ENCODE data around the gene KCNE4.

Gene KCNE4

DNA sequence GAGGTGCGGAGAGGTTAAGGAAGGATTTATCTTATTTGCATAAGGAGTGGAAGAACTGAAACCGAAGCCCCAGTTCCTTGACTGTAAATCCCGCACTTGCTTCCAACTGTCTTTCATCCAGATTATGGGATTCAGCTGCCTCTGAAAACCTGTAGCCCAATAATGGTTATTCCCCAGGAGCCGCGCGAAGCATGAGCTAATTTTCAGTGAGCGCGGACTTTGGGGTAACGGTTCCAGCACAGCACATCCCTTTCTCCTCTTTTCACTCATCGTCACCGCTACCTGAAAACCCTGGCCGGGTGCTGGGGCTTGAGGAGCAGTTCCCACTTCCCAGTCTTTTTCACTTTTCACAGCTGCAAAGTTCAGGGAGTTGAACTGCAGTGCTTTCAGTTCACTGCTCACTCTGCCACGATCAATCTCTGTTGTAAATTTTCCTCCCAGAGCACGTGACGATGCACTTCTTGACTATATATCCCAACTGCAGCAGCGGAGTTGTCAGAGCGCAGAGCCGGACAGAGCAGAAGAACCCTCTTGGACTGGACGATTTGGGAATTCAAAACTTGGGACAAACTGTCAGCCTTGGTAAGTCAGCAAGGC is at the start of gene KCNE4:
Gene KCNE4, plus strand, starts transcription at position 498 of the 597 bp plus-strand sequence. CDS start 641 bp downstream, outside the sequence.
- DNase-seq: no peak

DNA sequence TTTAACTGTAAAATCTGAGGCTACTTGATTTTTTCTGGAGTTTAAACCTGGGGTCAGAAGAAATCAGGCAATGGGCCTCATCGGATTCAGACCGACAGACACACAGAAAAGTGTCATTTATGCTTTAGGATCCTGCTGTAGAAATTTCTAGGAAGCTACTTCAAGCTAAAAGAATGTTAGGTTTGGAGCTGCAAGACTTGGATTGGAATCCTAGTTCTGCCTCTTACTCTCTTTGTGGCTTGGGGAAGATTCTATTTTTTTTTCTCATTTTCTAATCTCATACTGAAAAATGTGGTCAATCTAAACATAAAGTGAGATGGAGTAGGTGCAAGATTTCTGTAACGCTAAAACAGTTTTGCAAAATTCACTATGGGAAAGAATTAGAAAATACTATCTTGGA is 48.8 kb upstream of the KCNE4 start:
- DNase-seq: no peak

- DNase-seq: no peak
Observed at GRCh38 chr2:223005496-223005895, 46.5 kb upstream of the KCNE4 start.

DNA sequence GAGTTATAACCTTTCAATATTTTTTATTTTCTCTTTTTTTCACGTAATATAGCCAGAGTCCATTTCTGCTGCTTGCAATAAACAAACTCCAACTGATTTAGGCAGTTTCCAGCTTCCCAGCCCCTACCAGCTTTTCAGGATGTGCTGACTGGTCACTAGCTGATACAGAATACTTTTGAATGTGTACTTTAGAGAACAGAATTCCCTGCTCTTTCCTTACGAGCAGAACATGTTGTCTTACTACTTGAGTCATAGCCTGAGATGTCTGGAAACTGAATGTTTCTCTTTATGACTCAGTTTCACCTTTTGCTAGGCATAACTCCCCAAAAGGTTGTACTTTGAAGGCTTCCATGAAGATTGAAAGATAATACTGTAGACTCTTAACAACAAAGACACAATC is 44.5 kb upstream of the KCNE4 start:
- DNase-seq: no peak

GRCh38 chr2:223008162-223008561 is 43.8 kb upstream of the KCNE4 start:
- DNase-seq: no peak

- DNase-seq: no peak
Observed at GRCh38 chr2:223008956-223009355, 43.0 kb upstream of the KCNE4 start.

DNA sequence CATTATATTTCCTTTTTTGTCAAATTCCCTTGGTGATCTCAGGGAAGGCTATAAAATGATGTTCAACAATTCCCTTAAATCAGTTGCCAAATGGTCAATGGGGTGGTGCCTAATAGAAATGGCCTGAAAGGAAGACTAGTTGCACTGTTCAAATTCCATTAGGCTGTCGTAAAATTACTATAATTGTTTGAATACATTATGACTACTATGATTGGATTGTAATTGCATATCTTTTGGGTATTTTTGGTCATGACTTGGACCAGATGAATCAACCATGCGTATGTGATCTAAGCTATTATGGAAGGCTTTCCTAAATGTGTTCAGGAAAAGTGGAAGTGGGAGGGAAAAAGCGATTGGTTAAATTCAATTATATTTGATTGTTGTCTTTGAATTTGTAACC is 41.3 kb upstream of the KCNE4 start:
- DNase-seq: no peak

- no peak for DNase-seq
Observed at GRCh38 chr2:223012291-223012690, 39.7 kb upstream of the KCNE4 start.

DNA sequence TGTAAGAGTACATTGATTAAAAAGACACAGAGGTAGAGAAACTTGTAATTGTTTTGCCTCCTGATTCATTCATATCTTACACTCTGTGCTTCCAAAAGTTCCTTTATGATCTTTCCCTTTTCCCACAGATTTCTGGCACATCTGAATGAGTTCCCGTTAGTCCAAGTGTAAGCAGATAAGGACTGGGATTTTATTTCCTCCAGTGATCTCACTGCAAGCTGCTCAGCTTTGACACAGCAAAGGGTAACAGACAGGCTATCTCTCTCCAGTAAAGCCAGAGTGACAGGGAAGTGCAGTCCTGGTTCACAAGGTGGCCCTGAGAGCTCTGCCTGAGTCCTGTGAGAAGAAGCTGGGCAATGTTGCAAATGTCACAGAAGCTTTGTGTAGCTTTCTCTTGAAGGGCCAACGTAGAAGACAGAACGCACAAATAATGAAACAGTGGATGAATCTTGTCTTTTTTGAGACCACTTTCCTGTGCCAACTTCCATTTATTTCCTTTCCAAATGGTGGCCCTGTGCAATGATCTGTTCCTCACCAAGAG is 32.5 kb upstream of the KCNE4 start:
- no peak for DNase-seq

DNA sequence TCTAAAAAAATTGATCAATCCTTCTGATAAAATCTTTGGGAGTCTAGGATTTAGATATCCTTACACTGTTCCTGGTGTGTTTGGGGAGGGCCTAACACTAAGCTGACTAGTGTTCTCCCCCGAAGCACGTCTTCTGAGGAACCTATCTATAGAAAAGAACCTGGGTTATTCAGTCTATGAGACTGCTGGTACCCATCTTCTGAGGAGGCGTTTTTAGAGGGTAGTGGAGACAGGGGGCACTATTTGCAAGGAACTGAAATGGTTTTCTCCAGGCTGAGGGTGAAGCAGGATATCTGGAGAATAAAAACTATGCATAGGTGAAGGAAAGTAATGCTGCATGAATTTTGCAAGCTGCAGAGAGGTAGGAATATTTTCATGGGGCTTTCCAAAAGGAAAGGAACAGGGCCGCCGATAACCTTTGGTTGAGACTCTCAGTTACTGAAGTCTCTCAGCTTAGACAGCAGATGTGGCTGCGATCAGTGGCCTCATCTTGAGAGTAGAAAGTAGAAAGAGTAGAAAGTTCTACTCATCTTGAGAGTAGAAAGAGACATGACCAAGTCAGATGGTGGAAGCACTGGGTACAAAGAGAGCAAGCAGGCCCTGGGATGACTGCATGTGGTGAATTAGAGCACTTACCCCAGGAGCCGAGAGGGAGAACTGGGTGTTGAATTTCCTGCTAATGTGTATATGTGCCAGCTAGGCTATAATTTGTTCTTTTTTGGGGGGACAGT is 31.8 kb upstream of the KCNE4 start:
- DNase-seq: no peak

GRCh38 chr2:223020971-223021675 is 30.9 kb upstream of the KCNE4 start:
- DNase-seq: no peak

DNA sequence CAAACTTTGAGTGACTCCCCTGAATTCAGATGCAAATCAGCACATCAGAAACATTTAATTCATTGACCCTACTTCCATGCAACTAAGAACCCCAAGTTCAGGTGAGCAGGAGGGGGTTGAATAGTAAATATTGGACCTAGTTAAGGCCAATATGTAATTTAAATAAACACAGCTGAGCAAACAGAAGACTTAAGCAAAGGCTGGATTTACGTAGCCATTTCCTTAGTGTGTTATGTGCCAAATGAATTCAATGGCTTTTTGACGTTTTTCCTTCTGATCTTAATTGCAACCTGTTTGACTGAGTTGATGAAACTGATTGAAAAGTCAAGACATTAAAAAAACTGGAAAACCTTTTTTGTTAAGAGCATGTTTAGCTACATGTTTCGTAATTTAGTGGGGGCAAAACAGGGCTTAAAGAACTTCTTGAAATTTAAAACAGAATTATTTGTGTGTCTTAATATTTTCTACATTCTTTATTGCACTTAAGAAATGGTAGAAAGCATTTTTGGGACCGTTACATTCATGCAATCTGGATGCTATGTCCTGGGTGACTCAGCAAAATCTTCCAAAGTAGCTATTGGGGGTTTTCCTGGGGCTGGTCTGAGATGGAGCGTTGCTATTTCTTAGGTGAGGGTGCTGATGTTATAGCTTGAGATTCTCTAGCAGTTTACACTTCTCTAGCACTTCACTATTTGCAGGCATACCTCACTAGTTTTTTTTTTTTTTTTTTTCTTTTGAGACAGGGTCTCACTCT is 25.5 kb upstream of the KCNE4 start:
- no peak for DNase-seq

DNA sequence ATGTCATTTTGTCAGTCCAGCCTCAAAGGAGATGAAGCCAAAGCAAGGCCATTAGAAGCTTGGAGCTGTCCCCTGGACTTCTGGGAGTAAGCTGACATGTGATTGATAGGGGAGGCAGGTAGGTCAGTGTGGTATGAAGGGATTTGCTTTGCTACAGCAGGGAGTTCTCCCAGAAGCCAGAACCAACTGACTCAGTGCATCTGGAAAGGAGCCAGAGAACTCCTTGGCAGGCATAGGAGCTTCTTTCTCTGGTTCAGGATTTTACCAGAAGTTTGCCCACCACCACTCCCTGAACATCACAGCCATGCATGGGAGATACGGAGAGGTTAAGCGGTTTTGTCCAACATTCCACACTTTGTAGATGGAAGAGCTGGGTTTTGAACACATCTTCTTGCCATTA is 24.5 kb upstream of the KCNE4 start:
- DNase-seq: no peak

- no peak for DNase-seq
Observed at GRCh38 chr2:223029287-223029686, 22.7 kb upstream of the KCNE4 start.

DNA sequence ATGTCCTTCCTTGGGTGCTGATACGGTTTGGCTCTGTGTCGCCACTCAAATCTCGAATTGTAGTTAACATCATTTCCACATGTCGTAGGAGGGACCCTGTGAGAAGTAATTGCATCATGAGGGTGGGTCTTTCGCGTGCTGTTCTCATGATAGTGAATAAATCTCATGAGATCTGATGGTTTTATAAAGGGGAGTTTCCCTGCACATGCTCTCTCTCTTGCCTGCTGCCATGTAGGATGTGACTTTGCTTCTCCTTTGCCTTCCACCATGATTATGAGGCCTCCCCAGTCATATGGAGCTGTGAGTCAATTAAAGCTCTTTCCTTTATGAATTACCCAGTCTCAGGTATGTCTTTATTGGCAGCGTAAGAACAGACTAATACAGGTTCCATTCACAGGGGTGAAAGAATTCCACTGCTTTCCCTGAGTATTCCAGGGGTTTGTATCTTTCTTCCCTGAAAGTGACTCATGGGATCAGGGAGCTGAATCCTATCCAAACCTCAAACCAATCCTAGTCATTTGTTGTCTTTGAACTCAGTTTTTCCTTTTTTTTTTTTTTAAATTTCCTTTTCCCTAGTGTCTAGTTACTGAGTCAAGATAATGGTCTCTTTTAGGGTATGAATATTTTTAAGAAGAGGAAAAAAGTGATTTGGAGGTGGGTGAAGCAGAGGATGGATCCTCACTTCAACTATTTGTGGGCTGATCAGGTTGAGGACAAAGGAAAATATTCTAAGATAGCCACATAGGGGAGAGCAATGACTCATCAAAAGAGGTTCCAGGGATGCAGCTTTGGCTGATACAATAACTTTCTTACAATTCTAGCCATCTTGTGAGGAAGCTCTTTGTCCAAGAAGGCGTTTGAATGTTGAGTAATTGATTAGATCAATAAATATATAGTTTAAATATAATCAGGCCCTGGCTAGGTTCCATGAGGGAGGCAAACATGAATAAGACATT is 19.5 kb upstream of the KCNE4 start:
- no peak for DNase-seq

DNA sequence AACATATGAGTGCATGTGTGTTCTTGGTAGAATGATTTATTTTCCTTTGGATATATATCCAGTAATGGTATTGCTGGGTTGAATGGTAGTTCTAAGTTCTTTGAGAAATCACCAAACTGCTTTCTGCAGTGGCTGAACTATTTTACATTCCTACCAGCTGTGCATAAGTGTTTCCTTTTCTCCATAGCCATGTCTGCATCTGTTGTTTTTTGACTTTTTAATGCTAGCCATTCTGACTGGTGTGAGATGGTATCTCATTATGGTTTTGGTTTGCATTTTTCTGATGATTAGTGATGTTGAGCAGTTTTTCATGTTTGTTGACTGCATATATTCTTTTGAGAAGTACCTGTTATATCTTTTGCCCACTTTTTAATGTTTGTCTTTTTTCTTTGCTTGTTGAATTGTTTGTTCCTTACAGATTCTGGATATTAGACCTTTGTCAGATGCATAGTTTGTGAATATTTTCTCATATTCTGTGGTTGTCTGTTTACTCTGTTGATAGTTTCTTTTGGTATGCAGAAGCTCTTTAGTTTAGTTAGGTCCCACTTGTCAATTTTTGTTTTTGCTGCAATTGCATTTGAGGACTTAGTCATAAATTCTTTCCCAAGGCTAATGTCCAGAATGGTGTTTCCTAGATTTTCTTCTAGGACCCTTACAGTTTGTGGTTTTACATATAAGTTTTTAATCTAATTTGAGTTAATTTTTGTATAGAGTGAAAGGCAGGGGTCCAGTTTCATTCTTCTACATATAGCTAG is 17.6 kb upstream of the KCNE4 start:
- DNase-seq: no peak

DNA sequence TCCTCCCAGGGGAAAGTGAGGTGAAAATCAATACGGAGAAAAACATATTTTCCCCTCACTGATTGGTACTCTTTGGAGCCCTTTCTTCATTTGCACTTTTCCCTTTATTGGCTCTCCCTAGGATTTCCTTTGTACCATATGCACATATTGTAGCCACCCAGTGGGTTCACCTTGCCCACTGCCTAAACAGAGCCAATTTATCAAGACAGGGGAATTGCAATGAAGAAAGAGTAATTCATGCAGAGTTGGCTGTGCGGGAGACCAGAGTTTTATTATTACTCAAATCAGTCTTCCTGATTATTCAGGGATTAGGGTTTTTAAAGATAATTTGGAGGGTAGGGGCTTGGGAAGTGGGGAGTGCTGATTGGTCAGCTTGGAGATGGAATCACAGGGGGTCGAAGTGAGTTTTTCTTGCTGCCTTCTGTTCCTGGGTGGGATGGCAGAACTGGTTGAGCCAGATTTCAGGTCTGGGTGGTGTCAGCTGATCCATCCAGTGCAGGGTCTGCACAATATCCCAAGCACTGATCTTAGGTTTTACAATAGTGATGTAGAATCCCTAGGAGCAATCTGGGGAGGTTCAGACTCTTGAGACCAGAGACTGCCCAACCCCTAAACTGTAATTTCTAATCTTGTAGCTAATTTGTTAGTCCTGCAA is 15.1 kb upstream of the KCNE4 start:
- no peak for DNase-seq

DNA sequence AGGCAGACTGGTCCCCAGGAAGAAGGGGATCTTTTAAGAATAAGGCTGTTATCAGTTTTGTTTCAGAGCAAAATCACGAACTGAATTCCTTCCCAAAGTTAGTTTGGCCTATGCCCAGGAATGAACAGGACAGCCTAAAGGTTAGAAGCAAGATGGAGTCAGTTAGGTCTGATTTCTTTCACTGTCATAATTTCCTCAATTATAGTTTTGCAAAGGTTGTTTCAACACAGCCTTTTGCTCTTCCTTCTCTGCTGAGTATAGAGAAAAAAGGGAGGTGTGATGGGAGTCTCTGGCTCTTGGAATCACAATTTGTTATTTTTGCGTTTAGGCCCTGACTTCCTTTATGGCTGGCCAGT is 14.6 kb upstream of the KCNE4 start:
- DNase-seq: no peak

DNA sequence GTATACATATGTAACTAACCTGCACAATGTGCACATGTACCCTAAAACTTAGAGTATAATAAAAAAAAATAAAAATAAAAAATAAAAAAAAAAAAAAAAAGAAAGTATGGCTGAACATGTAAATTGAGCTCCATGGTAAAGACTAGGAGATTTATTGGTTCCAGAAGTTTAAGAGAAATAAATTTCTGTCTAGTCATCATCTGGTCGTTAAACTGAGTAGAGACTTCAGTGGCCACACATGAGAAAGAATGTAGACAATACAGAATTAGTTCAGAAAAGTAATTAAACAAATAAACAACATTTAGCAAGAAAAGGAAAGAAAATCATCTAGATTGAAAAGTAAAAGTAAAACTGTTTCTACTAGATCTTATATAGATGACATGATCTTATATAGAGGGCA is 12.4 kb upstream of the KCNE4 start:
- no peak for DNase-seq

DNA sequence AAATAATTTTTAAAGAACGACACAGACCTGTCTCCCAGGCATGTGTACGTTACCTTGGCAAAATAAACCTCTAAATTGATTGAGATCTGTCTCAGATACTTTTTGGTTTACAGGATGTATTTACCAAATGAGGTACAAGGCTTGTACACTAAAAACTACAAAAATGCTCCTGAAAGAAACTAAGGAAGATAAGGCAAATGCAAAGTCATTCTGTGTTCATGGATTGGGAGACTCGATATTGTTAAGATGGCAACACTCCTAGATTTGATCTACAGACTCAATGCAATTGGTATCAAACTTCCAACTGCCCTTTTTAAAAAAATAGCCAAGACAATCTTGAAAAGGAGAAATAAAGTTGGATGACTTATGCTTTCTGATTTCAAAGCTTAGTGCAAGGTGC is 11.5 kb upstream of the KCNE4 start:
- DNase-seq: no peak
